HG02870 (cell line): ENCODE data around the gene PRKAG2.

Experiments
- ATAC-seq: cut with Tn5 transposase; IDR thresholded peaks from one replicate; pipeline ENCODE4 v1.9.1; 2021; ENCODE audit warnings: mild to moderate bottlenecking, moderate library complexity; ENCODE audit not compliant: unreplicated experiment

Gene PRKAG2

DNA sequence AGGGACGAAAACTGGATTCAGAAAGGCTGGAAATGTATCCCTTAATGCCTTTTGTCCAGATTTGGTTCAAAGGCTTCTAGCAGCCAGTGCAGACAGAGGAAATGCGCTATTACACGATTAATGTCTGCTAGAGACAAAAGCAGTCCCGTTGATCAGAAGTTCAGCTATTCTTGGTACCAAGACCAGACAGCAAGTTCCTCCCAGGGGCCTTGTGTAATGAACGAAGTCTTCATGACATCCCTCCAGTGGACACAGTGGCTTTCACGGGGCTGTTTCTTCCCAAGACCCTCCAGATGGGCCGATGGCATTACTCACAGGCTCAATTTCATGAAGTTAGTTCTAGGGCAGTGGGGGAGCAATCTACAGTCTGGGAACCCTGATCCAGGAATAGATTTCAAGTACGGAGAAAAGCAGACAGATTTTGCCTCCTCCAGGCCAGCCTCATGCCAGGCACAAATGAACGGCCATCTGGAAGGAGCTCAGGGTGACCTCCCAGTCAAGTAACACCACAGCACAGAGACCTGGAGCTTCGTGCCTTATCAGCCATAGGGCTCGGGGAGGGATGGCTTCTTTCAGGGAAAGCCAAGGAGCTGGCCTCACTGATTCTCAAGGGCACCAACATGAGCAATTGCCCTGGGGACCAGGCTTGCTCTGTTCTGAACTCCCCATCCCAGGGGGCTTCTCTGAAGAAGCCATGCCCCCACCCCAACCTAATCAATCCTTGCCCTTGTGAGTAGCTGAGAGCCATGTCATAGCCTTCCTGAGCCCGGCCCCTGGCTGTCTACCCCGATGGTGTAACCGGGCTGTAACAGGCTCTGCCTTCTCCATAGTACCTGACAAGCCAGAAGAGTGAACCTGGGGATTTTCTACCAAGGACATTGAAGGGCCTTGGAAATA lies 101.1 kb downstream of the PRKAG2 start:
- no peak for ATAC-seq

GRCh38 chr7:151774951-151775350 lies 102.0 kb downstream of the PRKAG2 start:
- ATAC-seq: no peak

- ATAC-seq: no peak
Measured at GRCh38 chr7:151773797-151774196, 103.1 kb downstream of the PRKAG2 start.

GRCh38 chr7:151770232-151770631 lies 106.7 kb downstream of the PRKAG2 start:
- ATAC-seq: no peak

DNA sequence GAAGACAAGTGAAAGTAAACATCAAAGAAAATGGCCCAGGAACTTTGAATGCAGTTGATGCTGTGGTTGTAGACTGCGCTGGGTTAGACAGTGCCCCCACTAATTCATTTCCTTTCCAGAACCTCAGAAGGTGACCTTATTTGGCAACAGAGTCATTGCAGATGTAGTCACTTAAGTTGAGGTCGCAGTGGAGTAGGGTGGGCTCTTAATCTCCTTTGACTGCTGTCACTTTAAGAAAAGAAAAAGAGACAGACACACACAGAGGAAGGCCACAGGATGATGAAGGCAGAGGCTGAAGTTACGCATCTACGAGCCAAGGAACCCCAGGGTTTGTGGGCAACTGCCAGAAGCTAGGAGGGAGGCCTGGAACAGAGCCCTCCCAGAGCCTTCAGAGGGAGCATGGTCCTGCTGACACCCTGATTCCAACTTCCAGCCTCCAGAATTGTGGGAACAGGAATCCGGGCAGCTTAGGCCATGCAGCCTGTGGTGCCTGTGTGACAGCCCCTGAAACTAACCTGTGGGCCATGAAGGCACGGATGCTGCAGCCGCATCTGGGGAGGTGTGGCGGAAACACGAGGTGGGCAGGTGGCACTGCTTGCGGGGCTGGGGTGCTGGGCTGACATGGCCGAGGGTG lies 107.6 kb downstream of the PRKAG2 start:
- ATAC-seq: peak; percentile 76

DNA sequence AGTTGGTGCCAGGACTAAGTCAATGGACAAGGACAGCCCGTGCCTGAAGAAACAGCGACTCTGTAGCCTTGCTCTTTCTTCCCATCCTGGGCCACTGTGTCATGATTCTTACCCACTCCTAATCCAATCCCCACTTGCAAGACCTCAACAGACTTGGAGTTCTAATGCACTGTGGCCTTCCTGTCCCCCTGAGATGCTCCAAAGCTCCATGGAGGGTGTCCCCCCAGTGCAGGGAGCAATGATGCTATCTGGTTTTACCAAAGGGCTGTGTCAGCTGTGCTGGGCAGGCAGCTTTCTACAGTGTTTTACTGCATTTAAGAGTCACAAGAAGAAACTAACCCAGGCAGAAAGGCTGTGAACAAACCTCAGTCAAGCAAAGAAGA lies 108.1 kb downstream of the PRKAG2 start:
- ATAC-seq: no peak

- no peak for ATAC-seq
Measured at GRCh38 chr7:151767557-151767956, 109.4 kb downstream of the PRKAG2 start.

DNA sequence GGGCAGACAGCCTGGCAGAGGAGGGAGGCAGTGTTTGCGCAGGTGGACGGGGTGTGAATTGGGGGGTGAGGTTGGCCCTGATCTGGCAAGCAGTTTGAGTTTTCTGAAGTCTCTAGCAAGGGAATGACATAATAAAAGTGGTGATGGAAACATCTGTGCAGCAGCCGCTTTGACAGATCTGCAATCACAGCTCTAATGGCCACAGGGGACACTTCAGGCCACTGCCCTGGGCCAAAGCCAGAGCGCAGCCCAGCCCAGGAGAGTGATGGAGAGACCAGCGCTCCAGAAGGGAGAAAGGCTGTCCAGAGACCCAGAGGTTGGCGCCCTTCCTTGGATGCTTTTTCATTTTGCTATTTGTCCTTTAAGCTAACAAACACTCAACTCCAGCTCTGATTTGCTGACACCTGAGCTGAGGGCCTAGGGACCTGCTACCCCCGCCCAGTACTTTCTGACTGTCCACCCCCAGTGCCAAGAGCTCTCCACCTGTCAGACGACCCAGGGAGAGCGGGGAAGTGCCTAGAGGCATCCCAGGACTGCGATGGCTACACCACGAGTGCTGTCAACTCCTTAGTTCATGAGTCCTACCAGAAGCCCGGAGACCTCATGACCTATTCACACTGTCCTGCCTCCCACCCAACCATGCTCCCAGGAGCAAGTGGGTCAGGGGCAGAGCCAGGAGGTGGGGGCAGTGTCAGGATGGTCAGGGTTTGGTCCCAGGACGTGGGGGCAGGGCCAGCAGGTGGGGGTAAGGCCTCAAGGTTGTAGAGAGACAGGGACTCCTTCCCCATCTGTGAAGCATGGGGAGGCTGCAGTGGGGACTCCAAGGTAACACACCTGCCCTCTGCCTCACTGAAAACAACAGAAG lies 112.6 kb downstream of the PRKAG2 start:
- ATAC-seq: no peak

- no peak for ATAC-seq
Measured at GRCh38 chr7:151763420-151763984, 113.4 kb downstream of the PRKAG2 start.

DNA sequence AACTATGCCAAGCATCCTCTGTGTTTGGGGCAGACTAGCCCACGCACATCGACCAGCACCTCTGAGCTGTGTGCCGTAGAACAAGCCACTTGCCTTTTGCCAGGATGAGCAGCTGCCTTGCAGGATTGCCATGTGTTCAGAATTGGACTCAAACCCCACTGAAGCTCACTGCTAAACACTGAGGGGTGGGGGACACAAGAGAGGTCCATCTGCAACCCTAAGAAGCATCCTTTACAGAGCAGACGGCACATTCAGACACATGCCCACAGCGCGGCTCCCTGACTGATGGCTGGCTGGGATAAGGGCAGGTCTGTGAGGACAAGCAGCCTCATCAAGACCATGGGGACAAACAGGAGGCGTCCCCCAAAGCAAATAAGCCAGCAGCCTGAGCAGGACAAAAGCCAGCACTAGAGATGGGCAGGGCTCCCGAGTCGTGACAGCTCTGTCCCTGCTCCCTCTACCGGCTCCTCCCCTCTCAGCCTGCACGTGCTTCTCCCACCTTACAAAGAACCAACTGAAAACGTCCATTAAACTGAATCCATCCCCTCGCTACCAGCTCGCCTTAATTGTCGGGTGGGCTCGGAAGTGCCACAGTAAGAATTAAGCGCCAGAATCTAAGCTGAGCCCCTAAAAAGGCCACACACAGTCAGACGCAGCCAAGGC lies 114.2 kb downstream of the PRKAG2 start:
- no peak for ATAC-seq

GRCh38 chr7:151761957-151762356 lies 115.0 kb downstream of the PRKAG2 start:
- no peak for ATAC-seq

DNA sequence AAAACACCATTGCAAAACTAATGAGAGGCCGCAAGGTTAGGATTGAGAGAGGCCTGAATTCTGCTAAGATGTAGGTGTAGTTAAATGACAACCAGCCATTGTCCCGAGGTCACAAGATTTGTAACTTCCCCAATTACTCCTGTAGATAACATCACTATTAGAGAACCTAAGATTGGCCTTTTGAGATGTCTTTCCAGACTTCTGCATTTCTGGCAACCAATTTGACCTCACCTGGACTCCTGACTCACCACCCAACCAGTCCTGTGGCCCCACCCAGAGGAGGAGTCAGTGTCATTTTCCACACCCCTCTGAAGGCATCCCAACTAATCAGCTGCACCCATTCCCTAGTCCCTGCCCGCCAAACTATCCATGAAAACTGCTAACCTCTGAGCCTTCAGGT lies 115.7 kb downstream of the PRKAG2 start:
- ATAC-seq: no peak

DNA sequence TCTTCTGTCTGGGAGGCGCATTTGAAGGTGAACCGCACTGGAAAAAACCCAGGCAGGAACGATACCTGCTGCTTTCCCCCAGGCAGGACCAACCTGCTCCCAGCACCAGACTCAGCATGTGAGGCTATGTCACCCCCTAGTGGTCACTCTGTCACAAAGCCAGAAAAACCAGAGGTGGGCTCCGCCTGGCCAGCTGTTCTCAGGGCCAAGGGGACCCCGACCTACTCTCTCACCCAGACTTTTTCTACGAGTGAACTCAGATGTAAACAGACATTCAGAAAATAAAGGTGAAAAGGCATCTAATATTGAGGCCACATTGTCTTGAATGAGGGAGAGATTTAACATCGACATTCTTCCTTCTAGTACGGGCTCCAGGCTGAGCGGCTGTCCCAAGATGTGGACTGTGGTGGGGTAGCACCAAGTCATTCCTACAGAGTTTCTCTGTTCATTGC lies 117.3 kb downstream of the PRKAG2 start:
- no peak for ATAC-seq

DNA sequence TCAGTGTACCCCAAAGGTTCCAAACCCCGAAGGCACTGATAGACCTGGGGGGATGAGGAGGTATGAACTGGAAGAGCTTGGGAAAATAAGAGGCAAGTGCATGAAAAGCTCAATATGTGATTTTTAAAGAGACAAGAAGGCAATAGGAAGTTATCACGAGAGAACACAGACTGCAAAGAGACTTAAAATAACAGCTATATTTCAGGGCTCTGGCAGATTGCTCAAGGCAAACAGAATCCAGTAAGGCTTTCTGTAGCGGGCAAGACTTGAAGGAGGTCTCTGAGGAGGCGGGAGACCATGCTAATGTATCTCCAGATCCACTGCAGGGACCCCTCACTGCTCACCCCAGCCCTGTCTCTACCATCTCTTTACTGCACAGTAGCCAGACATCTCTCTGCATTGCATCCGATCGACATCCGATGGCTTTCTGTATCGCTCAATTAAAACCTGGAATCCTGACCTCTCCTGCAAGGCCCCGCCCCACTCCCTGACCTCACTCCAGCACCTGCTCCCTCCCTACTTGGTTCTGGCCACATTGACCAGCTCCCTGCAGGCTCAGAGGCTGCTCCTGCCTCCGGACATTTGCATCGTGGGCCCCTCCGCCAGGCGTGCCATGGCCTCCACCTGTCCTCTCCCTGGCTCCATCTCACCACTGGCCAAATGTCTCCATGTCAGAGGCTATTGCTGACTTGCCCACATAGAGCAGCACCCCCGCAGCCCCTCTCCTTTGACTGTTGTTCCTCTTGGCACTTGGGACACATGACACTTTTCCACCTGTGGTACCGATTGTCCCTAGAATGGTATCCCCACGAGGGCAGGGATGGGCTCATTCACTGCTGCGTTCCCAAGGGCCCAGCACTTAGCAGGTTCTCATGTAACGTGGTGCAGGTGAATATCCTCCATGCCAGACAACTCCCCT lies 118.0 kb downstream of the PRKAG2 start:
- ATAC-seq: no peak

DNA sequence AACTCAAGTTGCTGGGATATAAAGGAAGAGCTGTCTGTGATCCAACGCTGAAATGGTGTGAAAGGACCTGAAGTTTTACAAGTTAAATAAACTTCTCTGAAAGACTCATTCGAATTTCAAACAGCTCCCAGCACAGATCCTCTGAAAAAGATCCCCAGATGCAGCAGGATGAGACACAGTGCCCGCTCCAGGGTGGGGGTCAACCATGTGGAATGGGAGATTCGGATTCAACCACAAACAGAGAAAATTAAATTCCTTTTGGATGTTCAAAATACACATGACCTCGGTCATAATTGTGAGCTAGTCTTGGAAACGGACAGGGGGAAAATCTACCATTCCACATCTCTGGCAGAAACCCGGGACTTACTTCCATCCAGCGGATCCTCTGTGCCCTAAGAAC lies 119.6 kb downstream of the PRKAG2 start:
- ATAC-seq: no peak

- ATAC-seq: no peak
Measured at GRCh38 chr7:151756866-151757265, 120.0 kb downstream of the PRKAG2 start.

DNA sequence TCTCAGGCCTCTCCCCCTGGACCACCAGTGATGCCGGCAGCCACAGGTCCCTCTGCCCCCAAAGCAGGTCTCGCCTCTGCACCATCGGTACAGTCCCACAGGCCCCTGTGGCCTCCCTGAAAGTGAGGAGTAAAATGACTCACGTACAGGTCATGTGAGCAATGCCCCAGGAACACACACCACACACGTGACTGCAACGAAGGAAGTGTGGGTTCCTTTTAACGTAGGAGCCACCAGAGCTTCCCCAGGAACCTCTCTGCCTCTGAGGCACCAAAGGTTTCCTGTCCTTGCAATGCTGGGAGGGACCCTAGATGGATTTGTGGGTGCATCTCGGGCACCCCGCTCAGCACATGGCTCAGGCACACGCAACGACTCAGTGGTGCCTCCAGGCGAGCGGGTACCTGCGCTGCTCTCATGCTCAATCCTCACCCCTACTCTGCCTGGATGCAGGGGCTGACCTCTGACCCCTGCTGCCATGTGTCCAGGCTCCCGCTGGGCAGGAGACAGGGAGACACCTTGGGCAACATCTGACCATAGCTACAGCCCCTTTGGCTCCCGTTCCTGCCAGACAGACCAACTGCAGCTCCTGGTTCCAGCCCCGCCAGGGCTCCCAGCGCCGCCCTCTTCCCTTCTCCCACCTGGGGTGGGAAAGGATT lies 120.7 kb downstream of the PRKAG2 start:
- ATAC-seq: no peak

DNA sequence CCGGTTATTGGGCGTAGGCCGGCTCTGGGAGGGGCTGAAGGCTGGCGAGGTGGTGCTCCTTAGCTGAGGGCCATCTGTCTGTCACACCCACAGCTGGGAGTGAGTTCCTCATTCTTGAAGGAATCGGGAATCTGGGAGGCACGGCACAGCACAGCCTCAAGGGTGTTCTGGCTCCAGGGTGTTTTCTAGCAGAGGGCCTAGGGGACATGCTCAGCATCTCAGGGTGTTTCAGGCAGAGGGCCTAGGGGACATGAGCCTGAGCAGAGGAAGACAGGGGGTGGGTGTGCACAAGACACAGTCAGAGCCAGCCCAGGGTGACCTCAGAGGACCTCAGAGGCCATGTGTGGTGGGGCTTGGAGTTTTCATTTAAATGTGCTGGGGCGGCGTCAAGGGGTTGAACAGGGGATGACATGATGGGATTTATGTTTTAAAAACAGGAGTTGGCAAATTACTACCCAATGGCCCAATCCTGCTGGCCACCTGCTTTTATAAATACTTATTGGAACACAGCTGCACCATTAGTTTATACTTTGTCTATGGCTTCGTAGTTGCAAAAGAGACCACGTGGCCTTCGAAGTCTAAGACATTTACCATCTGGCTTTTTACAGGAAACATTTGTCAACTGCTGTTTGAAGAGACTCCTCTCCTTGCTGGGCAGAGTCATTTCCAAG lies 121.6 kb downstream of the PRKAG2 start:
- no peak for ATAC-seq
